OCI-LY3 (cell line): ENCODE measurements around the gene IGDCC3.

ENCODE experiments used
- CTCF ChIP-seq: fragments of 200-600, 300-600 bp; sonication (generic); IDR thresholded peaks from 2 replicates; pipeline ENCODE4 v1.5.1; 2014; ENCODE audit warnings: antibody characterized with exemption, low read length, low read depth
- EZH2phosphoT487 ChIP-seq: fragments of 200-600 bp; shearing (Covaris generic); IDR thresholded peaks from 2 replicates; pipeline ENCODE4 v1.6.1; 2018; ENCODE audit warnings: antibody characterized with exemption, mixed run types, low read depth

DNA sequence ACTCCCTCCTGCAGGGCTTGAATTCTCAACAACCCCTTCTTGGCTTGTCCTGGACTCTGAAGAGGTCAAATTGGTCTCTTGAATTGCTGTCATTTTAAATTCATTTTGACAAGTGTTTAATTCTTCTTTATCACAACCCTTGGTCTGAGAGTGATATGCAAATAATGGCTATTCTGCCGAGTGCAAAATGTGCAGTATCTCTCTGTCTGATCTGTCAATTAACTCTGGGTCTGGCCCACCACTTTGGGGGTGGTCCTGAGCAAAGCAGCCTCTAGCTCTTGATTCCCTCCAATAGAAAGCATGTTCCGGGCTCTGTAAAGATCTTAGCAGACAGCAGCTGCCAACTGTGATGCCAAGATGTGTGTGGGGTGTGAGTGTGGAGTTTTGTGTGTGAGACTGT lies 2.2 kb upstream of the IGDCC3 start:
- TF ChIP-seq CTCF: no peak
- no peak for TF ChIP-seq EZH2phosphoT487
